Nephron (organoid): ENCODE data around the gene SNRPN.
"Not testable (repeated sequence)": the region's sequence is repeated elsewhere in the genome, so short reads cannot be mapped to it uniquely, and the experiment has no call there.

Experiments used
- H3K27ac Mint-ChIP-seq, 3 experiments: 2 replicates each; pipeline ENCODE4 v1.8.0; 2020; ENCODE audit warnings: mixed read lengths in 3 of 3, mild to moderate bottlenecking in 2 of 3, moderate library complexity in 1 of 3
- H3K27me3 Mint-ChIP-seq: 2 replicates; pipeline ENCODE4 v1.8.0; 2021; ENCODE audit warnings: low read depth, mild to moderate bottlenecking, moderate library complexity, mixed read lengths
- H3K36me3 Mint-ChIP-seq: 2 replicates; pipeline ENCODE4 v1.8.0; 2020; ENCODE audit warnings: low read depth, mixed read lengths
- H3K4me1 Mint-ChIP-seq: 2 replicates; pipeline ENCODE4 v1.8.0; 2020; ENCODE audit warnings: mixed read lengths
- H3K4me3 Mint-ChIP-seq, 3 experiments: 2 replicates each; pipeline ENCODE4 v1.8.0; 2020; ENCODE audit warnings: mild to moderate bottlenecking in 3 of 3, mixed read lengths in 3 of 3, moderate library complexity in 2 of 3
- H3K9me3 Mint-ChIP-seq: 2 replicates; pipeline ENCODE4 v1.8.0; 2020; ENCODE audit warnings: mixed read lengths
- CTCF ChIP-seq, 3 experiments: fragments of 200-600 bp; sonication (generic); IDR thresholded peaks; one replicate each; pipeline ENCODE4 v1.5.0; 2021; ENCODE audit warnings: antibody characterized with exemption in 3 of 3; ENCODE audit not compliant: unreplicated experiment in 3 of 3

Gene SNRPN

GRCh38 chr15:24954783-24955530, at the start of gene SNRPN, which contains the start of gene SNURF:
Gene SNRPN (plus strand): TSS chr15:24954987. CDS start chr15:24974454, 19,467 bp downstream.
Gene SNURF (plus strand): TSS chr15:24954987. CDS start chr15:24955049, 62 bp downstream.
- no peak for TF ChIP-seq CTCF (IDR thresholded peaks at IDR 0.05; ENCODE audit: unreplicated experiment in 3 of 3)
- Mint-ChIP-seq H3K9me3 (peaks cover 21% of the 10 kb centered on the region), H3K27me3 (no peaks in the 10 kb centered on the region), H3K4me1 (peaks cover 11% of the 10 kb centered on the region), H3K27ac (peak within 1 kb of the TSS; percentile 99 to 100 (median 99)), H3K36me3 (peaks cover 9% of the 10 kb centered on the region), H3K4me3 (peak within 1 kb of the TSS; percentile 89 to 97 (median 97))

- H3K4me3 Mint-ChIP-seq = no peak overlapping the region
- no peak for TF ChIP-seq CTCF (IDR thresholded peaks at IDR 0.05; ENCODE audit: unreplicated experiment in 3 of 3)
- H3K36me3 Mint-ChIP-seq = peaks cover 4% of the 10 kb centered on the region
- no peaks in the 10 kb centered on the region for H3K27me3 Mint-ChIP-seq
- peaks cover 17% of the 10 kb centered on the region for H3K9me3 Mint-ChIP-seq
- H3K4me1 Mint-ChIP-seq = no peaks in the 10 kb centered on the region
- H3K27ac Mint-ChIP-seq = no peak overlapping the region
Measured at GRCh38 chr15:24916305-24917009, 38.3 kb upstream of the SNRPN start.

GRCh38 chr15:24917431-24917830, 37.4 kb upstream of the SNRPN start:
- Mint-ChIP-seq H3K27ac (no peak overlapping the region), H3K36me3 (peaks cover 4% of the 10 kb centered on the region), H3K4me3 (no peak overlapping the region), H3K4me1 (no peaks in the 10 kb centered on the region), H3K9me3 (peaks cover 17% of the 10 kb centered on the region), H3K27me3 (no peaks in the 10 kb centered on the region)
- no peak for TF ChIP-seq CTCF (IDR thresholded peaks at IDR 0.05; ENCODE audit: unreplicated experiment in 3 of 3)

- peak overlapping the region in 1 of 3 experiments; percentile 80 for H3K27ac Mint-ChIP-seq
- TF ChIP-seq CTCF (IDR thresholded peaks at IDR 0.05; ENCODE audit: unreplicated experiment in 3 of 3) = no peak
- H3K4me3 Mint-ChIP-seq = no peak overlapping the region
- no peaks in the 10 kb centered on the region for H3K4me1 Mint-ChIP-seq
- no peaks in the 10 kb centered on the region for H3K27me3 Mint-ChIP-seq
- peaks cover 4% of the 10 kb centered on the region for H3K36me3 Mint-ChIP-seq
- peaks cover 15% of the 10 kb centered on the region for H3K9me3 Mint-ChIP-seq
Measured at GRCh38 chr15:24919446-24919845, 35.3 kb upstream of the SNRPN start.

GRCh38 chr15:24922781-24923180, 32.0 kb upstream of the SNRPN start:
- H3K9me3 Mint-ChIP-seq, H3K4me1 Mint-ChIP-seq, H3K27ac Mint-ChIP-seq, H3K36me3 Mint-ChIP-seq, H3K4me3 Mint-ChIP-seq, H3K27me3 Mint-ChIP-seq: not testable (repeated sequence)

DNA sequence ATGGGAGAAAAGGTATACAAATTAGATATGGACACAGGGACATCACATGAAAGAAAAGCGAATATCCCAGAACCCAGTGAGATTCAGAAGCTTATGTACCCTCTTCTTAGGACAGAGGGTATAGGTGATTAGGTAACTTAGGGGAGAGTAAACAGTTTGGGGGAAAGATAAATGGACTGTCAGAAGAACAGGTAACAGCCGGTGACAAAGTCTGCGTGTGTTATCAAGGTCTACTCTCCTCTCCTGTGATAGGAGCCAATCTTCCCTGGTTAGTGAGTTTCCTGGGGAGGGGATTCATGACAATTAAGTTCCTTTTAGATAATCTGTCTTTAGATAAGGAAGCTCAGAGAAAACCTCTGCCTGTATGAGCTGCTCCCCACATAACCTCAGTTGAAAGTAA, 30.6 kb upstream of the SNRPN start:
- Mint-ChIP-seq H3K4me3 (no peak overlapping the region), H3K27me3 (no peaks in the 10 kb centered on the region), H3K9me3 (peaks cover 9% of the 10 kb centered on the region), H3K36me3 (no peaks in the 10 kb centered on the region), H3K27ac (no peak overlapping the region), H3K4me1 (no peaks in the 10 kb centered on the region)
- no peak for TF ChIP-seq CTCF (IDR thresholded peaks at IDR 0.05; ENCODE audit: unreplicated experiment in 3 of 3)
